ENCODE measurements around the gene RIN2. TPM values are rescaled to one million over a fixed set of nuclear protein-coding genes. Genes with fewer than 3 reads are reported as not detected.
"Not testable (repeated sequence)": the region's sequence is repeated elsewhere in the genome, so short reads cannot be mapped to it uniquely, and the experiment has no call there.

Gene RIN2
- total RNA-seq, 1 donor from 2014 or later = 0.75 TPM

- ATAC-seq (ENCODE audit: low read depth) (peak; percentile 50), DNase-seq (no peak)
- Mint-ChIP-seq H3K27me3 (peaks cover 14% of the 10 kb centered on the region), H3K4me3 (no peak overlapping the region), H3K4me1 (peaks cover 10% of the 10 kb centered on the region), H3K36me3 (ENCODE audit: low read depth) (no peaks in the 10 kb centered on the region), H3K27ac (no peak overlapping the region), H3K9me3 (peaks cover under 1% of the 10 kb centered on the region)
- intact Hi-C loops (cut with micrococcal nuclease) = no loop called here
- ChIA-PET CTCF (no interaction called here), POLR2A (interaction anchor here (0.7 kb wide), 1 partner anchor 10 kb away, joined by 3 read pairs; no protein-coding TSS in a partner anchor)
- TF ChIP-seq CTCF (IDR thresholded peaks at IDR 0.05) = no peak
These were observed 7.0 kb upstream of the RIN2 start for GRCh38 chr20:19750907-19751636.

- CTCF ChIA-PET = not testable (repeated sequence)
These were observed 3.9 kb upstream of the RIN2 start for GRCh38 chr20:19754201-19754600.

GRCh38 chr20:19756761-19757486 lies 1.1 kb upstream of the RIN2 start:
- Mint-ChIP-seq H3K36me3 (ENCODE audit: low read depth) (no peaks in the 10 kb centered on the region), H3K27me3 (peaks cover 38% of the 10 kb centered on the region), H3K27ac (no peak overlapping the region), H3K4me1 (peaks cover 13% of the 10 kb centered on the region), H3K9me3 (no peaks in the 10 kb centered on the region), H3K4me3 (peak overlapping the region; percentile 83)
- intact Hi-C loops (cut with micrococcal nuclease) = loop anchor here (5.0 kb wide), 1 partner anchor 50 kb away; no protein-coding TSS in a partner anchor
- CTCF ChIA-PET = no interaction called here
- TF ChIP-seq CTCF (IDR thresholded peaks at IDR 0.05) = no peak
- DNase-seq (no peak), ATAC-seq (ENCODE audit: low read depth) (no peak)
- POLR2A ChIA-PET = no interaction called here

More at GRCh38 chr20:19754201-19754600, 3.9 kb upstream of the RIN2 start:
- intact Hi-C loops (cut with micrococcal nuclease); POLR2A ChIA-PET; H3K9me3 Mint-ChIP-seq; H3K4me3 Mint-ChIP-seq; H3K36me3 Mint-ChIP-seq (ENCODE audit: low read depth); DNase-seq; H3K27ac Mint-ChIP-seq; ATAC-seq (ENCODE audit: low read depth): not testable (repeated sequence)
- Mint-ChIP-seq H3K4me1 (peaks cover 23% of the 10 kb centered on the region), H3K27me3 (peaks cover 29% of the 10 kb centered on the region)

GRCh38 chr20:19757487-19758132 lies 448 bp upstream of the RIN2 start:
- ChIA-PET CTCF (no interaction called here), POLR2A (interaction anchor here (0.6 kb wide), 1 partner anchor 54 kb away, joined by 3 read pairs; no protein-coding TSS in a partner anchor)
- H3K36me3 Mint-ChIP-seq (ENCODE audit: low read depth) = no peaks in the 10 kb centered on the region
- intact Hi-C loops (cut with micrococcal nuclease) = loop anchor here (2.0 to 5.0 kb wide), 2 partner anchors 50 to 65 kb away; no protein-coding TSS in a partner anchor
- TF ChIP-seq CTCF (IDR thresholded peaks at IDR 0.05) = no peak
- H3K27ac Mint-ChIP-seq = no peak overlapping the region
- peaks cover 13% of the 10 kb centered on the region for H3K4me1 Mint-ChIP-seq
- H3K4me3 Mint-ChIP-seq = peak overlapping the region; percentile 83
- H3K27me3 Mint-ChIP-seq = peaks cover 38% of the 10 kb centered on the region
- no peaks in the 10 kb centered on the region for H3K9me3 Mint-ChIP-seq
- ATAC-seq (ENCODE audit: low read depth) (peak; percentile 49), DNase-seq (peak; percentile 21)

- no peak for TF ChIP-seq CTCF (IDR thresholded peaks at IDR 0.05)
- DNase-seq (peak; percentile 21), ATAC-seq (ENCODE audit: low read depth) (peak; percentile 38)
- H3K36me3 Mint-ChIP-seq (ENCODE audit: low read depth) = no peaks in the 10 kb centered on the region
- ChIA-PET CTCF (interaction anchor here (1.2 kb wide), 2 partner anchors 26 to 66 kb away, joined by 3 to 4 read pairs; no protein-coding TSS in a partner anchor), POLR2A (no interaction called here)
- peaks cover 35% of the 10 kb centered on the region for H3K27me3 Mint-ChIP-seq
- H3K4me3 Mint-ChIP-seq = peak overlapping the region; percentile 81
- no peaks in the 10 kb centered on the region for H3K9me3 Mint-ChIP-seq
- no peak overlapping the region for H3K27ac Mint-ChIP-seq
- intact Hi-C loops (cut with micrococcal nuclease) = loop anchor here (2.0 to 5.0 kb wide), 2 partner anchors 51 to 66 kb away; no protein-coding TSS in a partner anchor
- peaks cover 13% of the 10 kb centered on the region for H3K4me1 Mint-ChIP-seq
These were observed 658 bp downstream of the RIN2 start for GRCh38 chr20:19758501-19759331.

Measured in activated B cell treated with CpG ODN at 0.5 μM for 24 hours (primary cell).